ENCODE measurements around the gene SNAI1. TPM values are rescaled to one million over a fixed set of nuclear protein-coding genes. Genes with fewer than 3 reads are reported as not detected.

Gene SNAI1
- total and polyA plus RNA-seq, 2 experiments from 2014 or later: 7.6 to 13.4 TPM

DNA sequence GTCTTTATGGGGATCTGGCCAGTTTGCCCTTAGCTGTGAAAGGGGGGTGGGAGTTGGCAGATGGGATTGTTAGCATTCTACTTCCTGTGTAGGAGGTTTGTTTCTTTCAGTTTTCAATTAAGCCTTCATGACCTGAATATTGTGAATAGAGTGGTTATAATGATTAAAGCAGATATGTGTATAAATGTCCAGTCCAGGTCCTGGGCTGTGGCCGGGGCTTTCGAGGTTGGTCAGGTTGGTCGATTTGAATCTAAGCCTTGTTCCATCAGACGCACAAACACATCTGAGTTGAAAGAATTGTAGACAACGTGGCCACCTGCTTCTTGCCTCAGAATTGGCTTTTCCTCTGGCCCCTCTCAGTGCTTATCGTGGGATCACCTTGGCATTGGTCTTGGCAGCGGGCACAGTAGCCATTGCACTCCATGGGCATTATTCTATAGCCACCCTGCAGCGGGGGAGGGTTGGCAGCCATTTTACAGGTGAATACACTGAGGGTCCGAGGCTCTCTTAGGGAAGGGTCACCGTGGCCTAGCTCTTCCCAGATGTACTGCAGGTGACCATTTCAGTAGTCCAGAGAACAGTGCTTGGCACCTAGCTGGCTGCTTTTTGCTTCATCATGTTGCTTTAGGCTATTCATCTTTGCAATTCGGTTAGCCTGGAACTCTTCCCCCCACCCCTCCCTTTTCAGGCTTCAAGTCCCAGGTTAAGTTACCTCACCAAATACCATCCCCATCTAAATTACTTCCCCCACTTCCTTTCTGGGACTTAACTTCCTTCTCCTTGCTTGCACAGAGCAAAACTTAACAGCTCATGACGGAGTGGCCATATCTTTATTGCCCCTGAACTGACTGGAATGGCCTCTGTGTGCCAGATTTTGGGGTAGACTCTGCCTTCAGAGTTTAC is 45.5 kb upstream of the SNAI1 start:
- Histone ChIP-seq H4K20me1 (ENCODE audit: insufficient read depth) (0 out of 2 replicates have a peak, but pooled peaks cover 4% of the 10 kb centered on the region), H3K27ac (peak overlapping the region; percentile 68), H2AFZ (peak overlapping the region; percentile 82), H3K27me3 (replicated peaks; ENCODE audit: insufficient read depth) (no peaks in the 10 kb centered on the region), H3K9me3 (ENCODE audit: low read depth) (no peaks in the 10 kb centered on the region), H3K9me2 (ENCODE audit: insufficient read depth) (no peaks in the 10 kb centered on the region), H3K4me3 (peak overlapping the region; percentile 89), H3F3A (ENCODE audit: insufficient read depth) (peaks cover 5% of the 10 kb centered on the region; the same call in 1 of the 2 replicates), H3K9ac (peak overlapping the region; percentile 93), H3K36me3 (ENCODE audit: low read depth) (peaks cover 9% of the 10 kb centered on the region; the same call in 1 of the 2 replicates), H3K4me2 (ENCODE audit: unreplicated experiment) (peak overlapping the region; percentile 83), H3K79me2 (ENCODE audit: insufficient read depth) (peaks cover 61% of the 10 kb centered on the region), H3K4me1 (ENCODE audit: insufficient read depth) (peaks cover 19% of the 10 kb centered on the region)
- DNase-seq: peak; percentile 22
- TF ChIP-seq EZH2phosphoT487 (IDR thresholded peaks at IDR 0.05; ENCODE audit: insufficient read depth, low read depth) (no peak), EZH2 (IDR thresholded peaks at IDR 0.05; ENCODE audit: insufficient read depth, poor library complexity, severe bottlenecking) (no peak)
- 4 to 7% methylated on average over 12 of the region's 12 CpGs for WGBS, 2 experiments (ENCODE audit: low coverage in 1 of 2, low lambda C conversion rate in 2 of 2, missing lambda C conversion rate in 2 of 2)
- in situ Hi-C loops (cut with MboI): no loop called here

DNA sequence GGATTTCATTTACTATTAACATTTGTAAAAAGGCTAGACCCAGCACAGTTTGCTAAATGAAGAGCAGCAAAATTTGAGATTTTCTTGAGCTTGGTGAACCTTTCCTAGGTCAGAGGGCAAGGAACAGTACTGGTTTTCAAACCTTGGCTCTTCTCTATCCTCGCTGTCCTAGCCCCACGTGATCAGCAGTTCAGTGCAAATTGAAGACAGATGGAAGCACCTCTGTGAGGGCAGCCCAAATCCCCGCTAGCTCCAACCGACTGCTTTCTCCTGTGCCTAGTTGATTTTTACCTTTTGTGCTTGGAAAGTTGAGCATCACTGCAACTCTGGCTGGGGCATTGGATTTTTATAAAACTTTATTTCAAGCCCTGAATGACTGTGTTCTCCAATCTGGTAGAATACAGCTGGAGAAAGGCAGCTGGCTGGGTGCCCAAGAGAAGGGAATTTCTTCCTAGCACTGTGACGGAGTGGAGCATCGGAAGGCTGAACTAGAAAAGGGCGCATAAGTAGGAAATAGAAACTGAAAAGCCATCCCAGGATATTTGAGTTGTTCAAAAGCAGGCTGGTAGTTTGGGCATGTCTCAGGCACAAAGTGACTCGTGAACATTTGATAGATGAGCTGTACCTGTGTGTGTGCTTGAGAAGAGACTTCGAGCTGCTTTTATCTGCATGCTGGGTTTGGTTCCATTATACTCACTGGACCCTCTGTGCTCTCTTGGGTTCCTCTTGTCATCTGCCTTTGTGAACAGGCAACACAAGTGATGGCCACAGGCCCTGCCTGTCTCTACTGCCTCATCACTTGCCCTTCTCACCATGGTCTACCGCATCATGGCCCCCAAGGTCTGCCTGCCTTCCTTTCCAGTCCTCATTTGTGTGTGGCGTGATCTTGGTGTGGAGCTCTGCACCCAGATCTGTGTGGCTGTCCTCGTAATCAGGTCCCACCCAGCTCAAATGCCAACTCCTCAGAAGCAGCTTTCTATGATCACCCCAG is 44.3 kb upstream of the SNAI1 start:
- WGBS, 2 experiments (ENCODE audit: low coverage in 1 of 2, low lambda C conversion rate in 2 of 2, missing lambda C conversion rate in 2 of 2): 29 to 34% methylated on average over 12 of the region's 12 CpGs
- H3K36me3 ChIP-seq (ENCODE audit: low read depth): peaks cover 12% of the 10 kb centered on the region; the same call in 1 of the 2 replicates
- peak; percentile 83 for DNase-seq
- in situ Hi-C loops (cut with MboI): no loop called here
- peaks cover 73% of the 10 kb centered on the region for H3K79me2 ChIP-seq (ENCODE audit: insufficient read depth)
- H3K9ac ChIP-seq: peak overlapping the region; percentile 93
- no peak overlapping the region for H2AFZ ChIP-seq
- peak overlapping the region; percentile 89 for H3K4me3 ChIP-seq
- H3K4me1 ChIP-seq (ENCODE audit: insufficient read depth): peaks cover 19% of the 10 kb centered on the region
- TF ChIP-seq EZH2phosphoT487 (IDR thresholded peaks at IDR 0.05; ENCODE audit: insufficient read depth, low read depth) (no peak), EZH2 (IDR thresholded peaks at IDR 0.05; ENCODE audit: insufficient read depth, poor library complexity, severe bottlenecking) (no peak)
- peak overlapping the region; percentile 83 for H3K4me2 ChIP-seq (ENCODE audit: unreplicated experiment)
- peak overlapping the region; percentile 42 for H3K27ac ChIP-seq
- H3K27me3 ChIP-seq (replicated peaks; ENCODE audit: insufficient read depth): no peaks in the 10 kb centered on the region
- no peaks in the 10 kb centered on the region for H3K9me3 ChIP-seq (ENCODE audit: low read depth)
- H3F3A ChIP-seq (ENCODE audit: insufficient read depth): peaks cover 5% of the 10 kb centered on the region; the same call in 1 of the 2 replicates
- no peaks in the 10 kb centered on the region for H3K9me2 ChIP-seq (ENCODE audit: insufficient read depth)
- 0 out of 2 replicates have a peak, but pooled peaks cover 4% of the 10 kb centered on the region for H4K20me1 ChIP-seq (ENCODE audit: insufficient read depth)

DNA sequence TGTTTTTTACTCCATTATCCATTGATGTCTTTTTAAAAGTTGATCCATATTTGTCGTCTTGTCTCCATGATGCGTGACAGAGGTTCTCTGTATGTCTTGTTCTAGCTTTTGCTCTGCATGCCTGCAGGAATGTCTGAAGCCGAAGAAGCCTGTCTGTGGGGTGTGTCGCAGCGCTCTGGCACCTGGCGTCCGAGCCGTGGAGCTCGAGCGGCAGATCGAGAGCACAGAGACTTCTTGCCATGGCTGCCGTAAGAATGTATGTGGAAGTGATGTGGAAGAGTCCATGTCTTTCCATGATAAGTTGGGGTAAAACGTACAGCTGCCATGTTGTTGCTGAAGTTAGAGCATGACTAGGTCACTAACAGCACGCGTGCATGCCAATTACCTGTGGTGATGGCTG is 41.3 kb upstream of the SNAI1 start:
- TF ChIP-seq EZH2phosphoT487 (IDR thresholded peaks at IDR 0.05; ENCODE audit: insufficient read depth, low read depth): no peak
- no peak for TF ChIP-seq EZH2 (IDR thresholded peaks at IDR 0.05; ENCODE audit: insufficient read depth, poor library complexity, severe bottlenecking)
- Histone ChIP-seq H3K27ac (no peak overlapping the region), H3K79me2 (ENCODE audit: insufficient read depth) (peaks cover 98% of the 10 kb centered on the region), H2AFZ (no peak overlapping the region), H3K36me3 (ENCODE audit: low read depth) (peaks cover 21% of the 10 kb centered on the region; the same call in 1 of the 2 replicates), H3K4me1 (ENCODE audit: insufficient read depth) (peaks cover 19% of the 10 kb centered on the region), H3K4me2 (ENCODE audit: unreplicated experiment) (no peak overlapping the region), H3K27me3 (replicated peaks; ENCODE audit: insufficient read depth) (no peaks in the 10 kb centered on the region), H3K9me3 (ENCODE audit: low read depth) (no peaks in the 10 kb centered on the region), H3K9me2 (ENCODE audit: insufficient read depth) (no peaks in the 10 kb centered on the region), H3K4me3 (no peak overlapping the region), H4K20me1 (ENCODE audit: insufficient read depth) (0 out of 2 replicates have a peak, but pooled peaks cover 4% of the 10 kb centered on the region), H3K9ac (no peak overlapping the region), H3F3A (ENCODE audit: insufficient read depth) (peaks cover 13% of the 10 kb centered on the region)
- no peak for DNase-seq
- in situ Hi-C loops (cut with MboI): no loop called here
- WGBS, 2 experiments (ENCODE audit: low coverage in 1 of 2, low lambda C conversion rate in 2 of 2, missing lambda C conversion rate in 2 of 2): 96 to 98% methylated on average over 15 of the region's 15 CpGs

DNA sequence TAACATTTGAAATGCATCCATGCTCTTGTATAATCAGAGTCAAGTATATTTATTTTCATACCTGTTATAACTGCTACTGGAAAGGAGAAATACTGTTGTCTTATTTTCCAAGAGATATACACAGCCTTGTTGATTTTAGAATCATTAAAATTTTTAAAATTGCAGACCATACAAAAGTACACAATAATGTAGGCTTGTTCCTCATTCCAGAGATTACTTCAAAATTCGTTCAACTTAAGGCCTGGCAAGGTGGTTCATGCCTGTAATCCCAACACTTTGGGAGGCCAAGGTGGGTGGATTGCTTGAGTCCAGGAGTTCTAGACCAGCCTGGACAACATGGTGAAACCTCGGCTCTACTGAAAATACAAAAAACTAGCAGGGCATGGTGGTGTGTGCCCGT is 40.5 kb upstream of the SNAI1 start:
- 81 to 83% methylated on average over 3 of the region's 3 CpGs for WGBS, 2 experiments (ENCODE audit: low coverage in 1 of 2, low lambda C conversion rate in 2 of 2, missing lambda C conversion rate in 2 of 2)
- H3K27me3 ChIP-seq (replicated peaks; ENCODE audit: insufficient read depth): no peaks in the 10 kb centered on the region
- H3K4me2 ChIP-seq (ENCODE audit: unreplicated experiment): no peak overlapping the region
- H3K9me2 ChIP-seq (ENCODE audit: insufficient read depth): no peaks in the 10 kb centered on the region
- TF ChIP-seq EZH2 (IDR thresholded peaks at IDR 0.05; ENCODE audit: insufficient read depth, poor library complexity, severe bottlenecking) (no peak), EZH2phosphoT487 (IDR thresholded peaks at IDR 0.05; ENCODE audit: insufficient read depth, low read depth) (no peak)
- H3K4me3 ChIP-seq: no peak overlapping the region
- no peak overlapping the region for H3K27ac ChIP-seq
- in situ Hi-C loops (cut with MboI): no loop called here
- no peak overlapping the region for H3K9ac ChIP-seq
- no peak for DNase-seq
- no peaks in the 10 kb centered on the region for H3K9me3 ChIP-seq (ENCODE audit: low read depth)
- H2AFZ ChIP-seq: no peak overlapping the region
- H3F3A ChIP-seq (ENCODE audit: insufficient read depth): peaks cover 18% of the 10 kb centered on the region
- H4K20me1 ChIP-seq (ENCODE audit: insufficient read depth): 0 out of 2 replicates have a peak, but pooled peaks cover under 1% of the 10 kb centered on the region
- H3K79me2 ChIP-seq (ENCODE audit: insufficient read depth): peaks cover 97% of the 10 kb centered on the region
- H3K36me3 ChIP-seq (ENCODE audit: low read depth): peaks cover 25% of the 10 kb centered on the region; the same call in 1 of the 2 replicates
- peaks cover 15% of the 10 kb centered on the region for H3K4me1 ChIP-seq (ENCODE audit: insufficient read depth)

Measured in GM23248 (cell line).